ENCODE measurements around the gene TMEM175.

Gene TMEM175

GRCh38 chr4:960636-961350 lies 28.5 kb downstream of the TMEM175 start:
- no peak for DNase-seq

- DNase-seq, result peak; percentile 40
These were observed 29.3 kb downstream of the TMEM175 start for GRCh38 chr4:961351-962230.

GRCh38 chr4:962231-963208 lies 30.3 kb downstream of the TMEM175 start:
- DNase-seq, result peak; percentile 28

- DNase-seq, result no peak
These were observed 31.3 kb downstream of the TMEM175 start for GRCh38 chr4:963276-964225.

- no peak for DNase-seq
These were observed 32.2 kb downstream of the TMEM175 start for GRCh38 chr4:964346-965025.

- DNase-seq, result no peak
These were observed 32.9 kb downstream of the TMEM175 start for GRCh38 chr4:965048-965765.

- no peak for DNase-seq
These were observed 33.5 kb downstream of the TMEM175 start for GRCh38 chr4:965766-966134.

GRCh38 chr4:966266-967112 lies 34.2 kb downstream of the TMEM175 start:
- DNase-seq, result no peak

GRCh38 chr4:967113-968104 lies 35.1 kb downstream of the TMEM175 start:
- no peak for DNase-seq

- no peak for DNase-seq
These were observed 36.0 kb downstream of the TMEM175 start for GRCh38 chr4:968221-968620.

- DNase-seq, result no peak
These were observed 36.5 kb downstream of the TMEM175 start for GRCh38 chr4:968621-969394.

- DNase-seq, result no peak
These were observed 37.9 kb downstream of the TMEM175 start for GRCh38 chr4:970046-970745.

- no peak for DNase-seq
These were observed 38.7 kb downstream of the TMEM175 start for GRCh38 chr4:970854-971520.

- DNase-seq, result no peak
These were observed 39.6 kb downstream of the TMEM175 start for GRCh38 chr4:971666-972500.
